Measurements from ENCODE around the gene MGP.

DNA sequence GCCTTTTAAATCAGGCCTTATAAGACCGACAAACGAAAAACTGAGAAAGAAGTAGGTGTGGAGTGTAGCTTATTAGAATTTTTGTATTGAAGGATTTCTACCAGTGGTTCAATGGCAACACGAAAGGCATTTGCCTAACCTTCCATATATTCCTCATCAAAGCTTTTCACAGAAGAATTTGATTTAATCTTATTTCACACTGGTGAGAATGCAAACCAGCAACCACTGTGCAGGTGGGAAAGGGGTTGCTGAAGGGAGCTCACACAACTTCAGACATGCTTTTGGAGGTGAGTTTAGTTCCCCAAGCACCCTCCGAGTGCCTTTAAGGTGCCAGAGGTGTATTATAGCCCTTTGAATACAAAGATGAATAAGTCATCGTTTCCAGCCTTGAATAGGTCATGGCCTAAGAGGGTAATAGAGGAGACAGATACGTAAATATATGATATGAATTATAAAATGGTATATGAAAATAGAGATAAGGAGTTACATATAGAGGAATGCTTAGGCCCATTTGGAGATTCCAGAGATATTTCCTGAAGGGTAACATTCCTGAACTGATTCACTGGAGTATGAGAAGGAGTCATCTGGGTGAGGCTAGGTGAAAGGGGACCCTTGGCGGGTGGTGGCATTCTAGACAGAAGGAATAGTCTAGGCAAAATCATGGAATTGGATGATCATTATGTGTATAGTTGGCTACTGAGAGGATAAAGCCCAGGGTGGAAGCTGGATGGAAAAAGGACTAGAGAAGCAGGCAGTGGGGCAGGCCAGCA is 46.3 kb upstream of the MGP start:
- TF ChIP-seq, protein P1, sequence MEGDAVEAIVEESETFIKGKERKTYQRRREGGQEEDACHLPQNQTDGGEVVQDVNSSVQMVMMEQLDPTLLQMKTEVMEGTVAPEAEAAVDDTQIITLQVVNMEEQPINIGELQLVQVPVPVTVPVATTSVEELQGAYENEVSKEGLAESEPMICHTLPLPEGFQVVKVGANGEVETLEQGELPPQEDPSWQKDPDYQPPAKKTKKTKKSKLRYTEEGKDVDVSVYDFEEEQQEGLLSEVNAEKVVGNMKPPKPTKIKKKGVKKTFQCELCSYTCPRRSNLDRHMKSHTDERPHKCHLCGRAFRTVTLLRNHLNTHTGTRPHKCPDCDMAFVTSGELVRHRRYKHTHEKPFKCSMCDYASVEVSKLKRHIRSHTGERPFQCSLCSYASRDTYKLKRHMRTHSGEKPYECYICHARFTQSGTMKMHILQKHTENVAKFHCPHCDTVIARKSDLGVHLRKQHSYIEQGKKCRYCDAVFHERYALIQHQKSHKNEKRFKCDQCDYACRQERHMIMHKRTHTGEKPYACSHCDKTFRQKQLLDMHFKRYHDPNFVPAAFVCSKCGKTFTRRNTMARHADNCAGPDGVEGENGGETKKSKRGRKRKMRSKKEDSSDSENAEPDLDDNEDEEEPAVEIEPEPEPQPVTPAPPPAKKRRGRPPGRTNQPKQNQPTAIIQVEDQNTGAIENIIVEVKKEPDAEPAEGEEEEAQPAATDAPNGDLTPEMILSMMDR (IDR thresholded peaks at IDR 0.05): no peak
- TF ChIP-seq EZH2 (IDR thresholded peaks at IDR 0.05; ENCODE audit: borderline replicate concordance, insufficient read depth, low read depth, low read length, poor library complexity, severe bottlenecking): no peak

Measured in B cell (primary cell).